HEK293 (cell line): ENCODE data around the gene GLIS1.

Source experiments
- CTCF ChIA-PET: fragments of 350-600 bp; formaldehyde crosslinking; extraction: SDS; loops from one replicate; lab custom pipeline; 2021; ENCODE audit warnings: antibody characterized with exemption; lab: Yijun Ruan, JAX
- POLR2A ChIA-PET: fragments of 300-600 bp; formaldehyde crosslinking; extraction: SDS; loops from one replicate; lab custom pipeline; 2020; ENCODE audit warnings: antibody characterized with exemption, inconsistent platforms; lab: Yijun Ruan, JAX
- H3K27ac ChIP-seq: fragments of 200-500 bp; sonication (Bioruptor generic); 2 replicates; pipeline ENCODE4 v1.5.1; 2014; ENCODE audit warnings: low read depth, low read length, control low read depth, inconsistent platforms; ENCODE audit errors: extremely low read depth
- H3K36me3 ChIP-seq, 2 experiments: fragments of 200-500 bp in 1 of 2; sonication (Bioruptor generic) in 1 of 2; 1 replicate in 1 of 2; 2 replicates in 1 of 2; pipeline ENCODE4 v1.5.1; 2014 to 2017; ENCODE audit warnings: inconsistent platforms in 2 of 2, low read length in 2 of 2; ENCODE audit not compliant: control insufficient read depth in 2 of 2, insufficient read depth in 1 of 2
- H3K4me1 ChIP-seq: fragments of 200-500 bp; sonication (Bioruptor generic); 2 replicates; pipeline ENCODE4 v1.5.1; 2014; ENCODE audit warnings: mild to moderate bottlenecking, low read length, inconsistent platforms; ENCODE audit not compliant: control insufficient read depth, insufficient read depth
- H3K4me3 ChIP-seq: 2 replicates; pipeline ENCODE4 v1.5.1; 2011; ENCODE audit warnings: low read depth, mild to moderate bottlenecking, control low read depth, low read length, moderate library complexity
- H3K9me3 ChIP-seq: fragments of 200-500 bp; sonication (Bioruptor generic); 2 replicates; pipeline ENCODE4 v1.5.1; 2014; ENCODE audit warnings: low read depth, low read length, inconsistent platforms; ENCODE audit not compliant: control insufficient read depth, insufficient read depth
- OSR2 ChIP-seq: fragments of 450-650 bp; formaldehyde crosslinking; IDR thresholded peaks from 2 replicates; pipeline ENCODE4 v1.5.1; 2016; ENCODE audit warnings: missing biosample characterization, missing genetic modification characterization
- PRDM1 ChIP-seq: fragments of 450-650 bp; formaldehyde crosslinking; IDR thresholded peaks from 2 replicates; pipeline ENCODE4; 2016; ENCODE audit warnings: missing biosample characterization, missing genetic modification characterization
- REPIN1 ChIP-seq: fragments of 450-650 bp; formaldehyde crosslinking; IDR thresholded peaks from 2 replicates; pipeline ENCODE4 v1.5.1; 2017; ENCODE audit warnings: missing biosample characterization, missing genetic modification characterization, low read depth
- ZBTB21 ChIP-seq: fragments of 450-650 bp; formaldehyde crosslinking; IDR thresholded peaks from 2 replicates; pipeline ENCODE4 v1.5.1; 2017; ENCODE audit warnings: missing biosample characterization, missing genetic modification characterization
- ZEB2 ChIP-seq: fragments of 450-650 bp; formaldehyde crosslinking; IDR thresholded peaks from 2 replicates; pipeline ENCODE4 v1.5.1; 2016; ENCODE audit warnings: missing biosample characterization, missing genetic modification characterization
- ZFHX2 ChIP-seq: fragments of 450-650 bp; formaldehyde crosslinking; conservative IDR thresholded peaks from 2 replicates; pipeline ENCODE4 v1.5.1; 2016; ENCODE audit warnings: missing biosample characterization, missing genetic modification characterization
- ZIC2 ChIP-seq: fragments of 450-650 bp; formaldehyde crosslinking; IDR thresholded peaks from 2 replicates; pipeline ENCODE4 v1.5.1; 2016; ENCODE audit warnings: missing biosample characterization, missing genetic modification characterization
- ZNF174 ChIP-seq: fragments of 450-650 bp; formaldehyde crosslinking; IDR thresholded peaks from 2 replicates; pipeline ENCODE4 v1.5.0; 2017; ENCODE audit warnings: missing biosample characterization, mild to moderate bottlenecking, missing genetic modification characterization
- ZNF202 ChIP-seq: fragments of 450-650 bp; formaldehyde crosslinking; IDR thresholded peaks from 2 replicates; pipeline ENCODE4 v1.5.1; 2016; ENCODE audit warnings: missing biosample characterization, missing genetic modification characterization, borderline replicate concordance
- ZNF211 ChIP-seq: fragments of 450-650 bp; formaldehyde crosslinking; IDR thresholded peaks from 2 replicates; pipeline ENCODE4 v1.5.1; 2016; ENCODE audit warnings: low read depth, missing biosample characterization, missing genetic modification characterization
- ZNF335 ChIP-seq: fragments of 450-650 bp; formaldehyde crosslinking; conservative IDR thresholded peaks from 2 replicates; pipeline ENCODE4 v1.5.1; 2016; ENCODE audit warnings: missing biosample characterization, missing genetic modification characterization
- ZNF394 ChIP-seq: fragments of 450-650 bp; formaldehyde crosslinking; IDR thresholded peaks from 2 replicates; pipeline ENCODE4 v1.5.1; 2016; ENCODE audit warnings: missing biosample characterization, missing genetic modification characterization, mild to moderate bottlenecking, moderate library complexity, borderline replicate concordance
- ZNF404 ChIP-seq: fragments of 450-650 bp; formaldehyde crosslinking; IDR thresholded peaks from 2 replicates; pipeline ENCODE4 v1.5.1; 2017; ENCODE audit warnings: missing biosample characterization, missing genetic modification characterization
- ZNF416 ChIP-seq: fragments of 450-650 bp; formaldehyde crosslinking; IDR thresholded peaks from 2 replicates; pipeline ENCODE4 v1.5.1; 2016; ENCODE audit warnings: missing biosample characterization, missing genetic modification characterization
- ZNF48 ChIP-seq: fragments of 450-650 bp; formaldehyde crosslinking; IDR thresholded peaks from 2 replicates; pipeline ENCODE4 v1.5.1; 2016; ENCODE audit warnings: missing biosample characterization, missing genetic modification characterization
- ZNF514 ChIP-seq: fragments of 450-650 bp; formaldehyde crosslinking; IDR thresholded peaks from 2 replicates; pipeline ENCODE4 v1.5.1; 2016; ENCODE audit warnings: missing biosample characterization, missing genetic modification characterization
- ZNF521 ChIP-seq: fragments of 450-650 bp; formaldehyde crosslinking; IDR thresholded peaks from 2 replicates; pipeline ENCODE4 v1.5.1; 2017; ENCODE audit warnings: missing biosample characterization, mild to moderate bottlenecking, missing genetic modification characterization
- ZNF544 ChIP-seq: fragments of 450-650 bp; formaldehyde crosslinking; IDR thresholded peaks from 2 replicates; pipeline ENCODE4 v1.5.0; 2017; ENCODE audit warnings: missing biosample characterization, missing genetic modification characterization
- ZNF558 ChIP-seq: fragments of 450-650 bp; formaldehyde crosslinking; IDR thresholded peaks from 2 replicates; pipeline ENCODE4 v1.5.1; 2016; ENCODE audit warnings: missing biosample characterization, missing genetic modification characterization
- ZNF626 ChIP-seq: fragments of 450-650 bp; sonication (Bioruptor Pico); formaldehyde crosslinking; IDR thresholded peaks from 2 replicates; pipeline ENCODE4 v1.5.1; 2018; ENCODE audit warnings: missing biosample characterization, missing genetic modification characterization, inconsistent platforms
- ZNF677 ChIP-seq: fragments of 450-650 bp; IDR thresholded peaks from 2 replicates; pipeline ENCODE4 v1.5.0; 2018; ENCODE audit warnings: missing biosample characterization, mild to moderate bottlenecking, missing genetic modification characterization, moderate library complexity
- TF ChIP-seq, protein P1 (sequence below): fragments of 450-650 bp; formaldehyde crosslinking; IDR thresholded peaks from 2 replicates; pipeline ENCODE4 v1.5.1; 2016; ENCODE audit warnings: missing biosample characterization, missing genetic modification characterization
- TF ChIP-seq, protein P2 (sequence below): fragments of 450-650 bp; formaldehyde crosslinking; IDR thresholded peaks from 2 replicates; pipeline ENCODE4 v1.5.1; 2017; ENCODE audit warnings: missing biosample characterization, missing genetic modification characterization
- TF ChIP-seq, protein P3 (sequence below): fragments of 450-650 bp; formaldehyde crosslinking; IDR thresholded peaks from 2 replicates; pipeline ENCODE4 v1.5.1; 2016; ENCODE audit warnings: missing biosample characterization, missing genetic modification characterization

Gene GLIS1

DNA sequence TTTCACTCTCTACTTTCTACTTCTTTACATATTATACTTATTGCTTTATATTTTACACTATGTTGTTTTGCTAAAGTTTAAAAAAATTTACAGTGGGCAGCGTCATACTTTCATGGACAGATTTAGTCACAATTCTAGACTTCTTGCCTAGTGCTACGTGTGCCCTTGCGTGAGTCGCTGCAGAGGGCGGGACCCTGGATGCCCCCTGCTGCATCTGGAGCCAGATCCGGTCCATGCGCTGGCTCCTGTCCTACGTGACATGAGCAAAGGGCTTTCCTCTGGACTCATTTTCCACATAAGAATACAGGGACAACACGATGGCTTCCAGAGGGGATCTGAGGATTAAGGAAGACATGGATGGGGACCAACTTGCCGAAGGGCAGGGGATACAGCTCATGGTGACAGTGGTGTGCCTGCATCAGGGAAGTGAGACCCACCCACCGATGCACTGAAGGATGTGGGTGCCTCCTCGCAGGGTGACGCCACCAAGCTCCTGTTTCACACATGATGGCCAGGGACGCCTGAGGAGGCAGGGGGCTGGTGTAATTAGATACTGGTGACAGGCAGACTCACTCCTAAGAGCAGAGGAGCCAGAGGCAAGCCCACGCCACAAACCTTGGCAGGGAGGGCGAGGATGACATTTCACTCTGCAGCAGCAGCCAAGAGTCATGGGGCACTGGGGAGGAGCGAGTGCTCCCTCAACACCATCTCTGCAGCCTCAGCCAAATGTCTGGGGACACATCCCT lies 193.1 kb downstream of the GLIS1 start (continued):
- TF ChIP-seq ZNF521 (tag by site-specific recombination) (no peak), PRDM1 (tag by site-specific recombination) (peak; percentile 51; the same call in 1 of the 2 replicates), ZFHX2 (tag by site-specific recombination) (peak; percentile 77)

DNA sequence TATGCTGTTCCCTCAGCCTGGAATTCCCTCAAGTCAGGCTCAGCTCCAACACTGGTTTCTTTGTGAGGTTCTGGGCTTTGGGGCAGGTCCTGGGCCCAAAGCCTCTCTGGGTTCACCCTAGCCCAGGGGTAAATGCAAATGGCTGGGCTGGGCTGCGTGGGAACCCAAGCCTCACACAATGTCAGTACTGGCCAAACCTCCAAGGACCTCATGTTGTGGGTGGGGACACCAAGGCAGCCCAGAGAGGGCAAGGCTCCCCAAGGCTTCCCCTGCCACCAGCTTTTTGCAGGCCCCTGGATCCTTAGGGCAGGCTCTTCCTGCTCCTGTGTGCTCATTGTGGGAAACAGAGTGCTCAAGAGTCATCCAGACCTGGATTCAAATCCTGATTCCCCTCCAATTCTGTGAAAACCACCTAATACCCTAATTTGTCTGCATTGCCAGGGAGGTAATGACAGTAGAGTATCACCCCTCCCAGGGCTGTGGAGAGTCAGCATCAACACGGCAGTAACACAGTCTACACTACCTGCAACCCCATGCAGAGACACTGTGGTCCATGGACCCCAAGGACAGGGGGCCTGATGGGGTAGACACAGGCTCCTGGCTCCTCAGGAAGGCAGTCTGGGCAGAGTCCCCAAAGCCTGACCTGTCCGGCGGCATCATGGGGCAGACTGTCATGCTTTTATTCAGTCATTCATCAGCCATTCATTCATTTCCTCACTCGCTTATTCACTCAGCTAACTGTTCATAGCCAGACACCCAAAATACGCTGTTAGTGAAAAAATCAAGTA lies 194.0 kb downstream of the GLIS1 start:
- no peaks in the 10 kb centered on the region for H3K9me3 ChIP-seq
- no peaks in the 10 kb centered on the region for H3K4me1 ChIP-seq
- no peaks in the 10 kb centered on the region for H3K36me3 ChIP-seq
- TF ChIP-seq ZNF677 (tag by site-specific recombination) (no peak), ZNF416 (tag by site-specific recombination) (no peak), ZNF174 (tag by site-specific recombination) (no peak), ZNF48 (tag by site-specific recombination) (no peak), OSR2 (tag by site-specific recombination) (no peak)
- TF ChIP-seq, all 188 proteins: peak for 0
- ChIA-PET CTCF (interaction anchor here (0.5 to 1.2 kb wide), 2 partner anchors 9 to 209 kb away, joined by 3 to 4 read pairs; no protein-coding TSS in a partner anchor), POLR2A (no interaction called here)
- Histone ChIP-seq H3K27ac (no peak overlapping the region), H3K4me3 (no peak overlapping the region)

DNA sequence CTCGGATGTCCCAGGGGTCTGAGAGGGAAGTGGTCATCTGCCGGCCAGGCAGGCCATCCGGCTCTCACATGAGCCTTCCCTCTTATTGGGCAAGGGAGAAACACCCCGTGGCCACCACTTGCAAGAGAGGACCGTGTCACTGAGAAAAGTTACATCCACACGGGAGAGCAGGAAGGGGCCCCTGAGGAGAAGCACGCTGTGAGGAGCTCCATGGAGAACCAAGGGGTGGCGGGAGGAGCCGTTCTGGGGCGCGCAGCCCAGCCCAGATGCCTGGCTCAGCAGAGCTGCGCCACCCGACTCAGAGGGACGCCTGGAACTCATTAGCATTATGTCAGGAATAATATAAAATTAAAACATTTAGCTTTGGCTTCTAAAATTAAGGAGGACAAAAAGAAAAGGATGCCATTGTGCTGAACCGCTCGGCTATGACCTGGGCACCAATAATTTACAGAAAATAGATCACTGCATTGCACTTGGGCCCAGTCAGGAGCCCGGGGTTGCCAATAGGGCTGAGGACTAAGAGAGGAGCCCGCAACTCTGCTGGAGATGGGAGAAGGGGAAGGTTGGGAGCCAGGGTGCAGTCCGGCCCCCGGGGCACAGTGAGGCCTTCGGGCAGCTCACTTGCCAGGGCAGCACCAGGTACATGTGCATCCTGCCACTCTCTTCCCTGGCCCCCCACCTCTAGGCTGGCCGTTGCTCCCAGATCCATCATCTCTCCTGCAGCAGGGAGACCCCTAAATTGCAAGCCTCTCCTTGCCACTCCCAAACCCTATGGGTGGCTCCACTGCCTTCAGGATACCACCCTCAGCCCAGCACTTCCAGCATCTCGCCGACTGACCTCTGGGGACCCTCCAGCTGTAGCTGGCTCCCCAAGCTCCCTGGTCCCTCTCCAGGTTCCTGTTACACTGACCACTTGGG lies 194.9 kb downstream of the GLIS1 start:
- no peaks in the 10 kb centered on the region for H3K36me3 ChIP-seq
- H3K4me1 ChIP-seq, result no peaks in the 10 kb centered on the region
- no peaks in the 10 kb centered on the region for H3K9me3 ChIP-seq
- ChIA-PET POLR2A (interaction anchor here (0.6 kb wide), 1 partner anchor 769 kb away, joined by 3 read pairs; no protein-coding TSS in a partner anchor), CTCF (interaction anchor here (0.6 to 1.2 kb wide), 2 partner anchors 9 to 19 kb away, joined by 3 read pairs; no protein-coding TSS in a partner anchor)
- H3K4me3 ChIP-seq, result no peak overlapping the region
- no peak overlapping the region for H3K27ac ChIP-seq
- no peak for TF ChIP-seq ZNF544 (tag by site-specific recombination)
- TF ChIP-seq ZNF558 (tag by site-specific recombination), result no peak
- TF ChIP-seq, protein P1, sequence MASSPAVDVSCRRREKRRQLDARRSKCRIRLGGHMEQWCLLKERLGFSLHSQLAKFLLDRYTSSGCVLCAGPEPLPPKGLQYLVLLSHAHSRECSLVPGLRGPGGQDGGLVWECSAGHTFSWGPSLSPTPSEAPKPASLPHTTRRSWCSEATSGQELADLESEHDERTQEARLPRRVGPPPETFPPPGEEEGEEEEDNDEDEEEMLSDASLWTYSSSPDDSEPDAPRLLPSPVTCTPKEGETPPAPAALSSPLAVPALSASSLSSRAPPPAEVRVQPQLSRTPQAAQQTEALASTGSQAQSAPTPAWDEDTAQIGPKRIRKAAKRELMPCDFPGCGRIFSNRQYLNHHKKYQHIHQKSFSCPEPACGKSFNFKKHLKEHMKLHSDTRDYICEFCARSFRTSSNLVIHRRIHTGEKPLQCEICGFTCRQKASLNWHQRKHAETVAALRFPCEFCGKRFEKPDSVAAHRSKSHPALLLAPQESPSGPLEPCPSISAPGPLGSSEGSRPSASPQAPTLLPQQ (tag by site-specific recombination), result no peak
- TF ChIP-seq ZEB2 (tag by site-specific recombination), result no peak
- no peak for TF ChIP-seq ZNF211 (tag by site-specific recombination)
- no peak for TF ChIP-seq ZIC2 (tag by site-specific recombination)
- TF ChIP-seq ZNF335 (tag by site-specific recombination), result no peak
- TF ChIP-seq, protein P2, sequence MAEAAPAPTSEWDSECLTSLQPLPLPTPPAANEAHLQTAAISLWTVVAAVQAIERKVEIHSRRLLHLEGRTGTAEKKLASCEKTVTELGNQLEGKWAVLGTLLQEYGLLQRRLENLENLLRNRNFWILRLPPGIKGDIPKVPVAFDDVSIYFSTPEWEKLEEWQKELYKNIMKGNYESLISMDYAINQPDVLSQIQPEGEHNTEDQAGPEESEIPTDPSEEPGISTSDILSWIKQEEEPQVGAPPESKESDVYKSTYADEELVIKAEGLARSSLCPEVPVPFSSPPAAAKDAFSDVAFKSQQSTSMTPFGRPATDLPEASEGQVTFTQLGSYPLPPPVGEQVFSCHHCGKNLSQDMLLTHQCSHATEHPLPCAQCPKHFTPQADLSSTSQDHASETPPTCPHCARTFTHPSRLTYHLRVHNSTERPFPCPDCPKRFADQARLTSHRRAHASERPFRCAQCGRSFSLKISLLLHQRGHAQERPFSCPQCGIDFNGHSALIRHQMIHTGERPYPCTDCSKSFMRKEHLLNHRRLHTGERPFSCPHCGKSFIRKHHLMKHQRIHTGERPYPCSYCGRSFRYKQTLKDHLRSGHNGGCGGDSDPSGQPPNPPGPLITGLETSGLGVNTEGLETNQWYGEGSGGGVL (tag by site-specific recombination), result no peak
- TF ChIP-seq PRDM1 (tag by site-specific recombination), result no peak
- TF ChIP-seq ZNF514 (tag by site-specific recombination), result no peak
- TF ChIP-seq ZBTB21 (tag by site-specific recombination), result no peak
- TF ChIP-seq ZNF394 (tag by site-specific recombination), result no peak
- no peak for TF ChIP-seq ZNF202 (tag by site-specific recombination)
- TF ChIP-seq, protein P3, sequence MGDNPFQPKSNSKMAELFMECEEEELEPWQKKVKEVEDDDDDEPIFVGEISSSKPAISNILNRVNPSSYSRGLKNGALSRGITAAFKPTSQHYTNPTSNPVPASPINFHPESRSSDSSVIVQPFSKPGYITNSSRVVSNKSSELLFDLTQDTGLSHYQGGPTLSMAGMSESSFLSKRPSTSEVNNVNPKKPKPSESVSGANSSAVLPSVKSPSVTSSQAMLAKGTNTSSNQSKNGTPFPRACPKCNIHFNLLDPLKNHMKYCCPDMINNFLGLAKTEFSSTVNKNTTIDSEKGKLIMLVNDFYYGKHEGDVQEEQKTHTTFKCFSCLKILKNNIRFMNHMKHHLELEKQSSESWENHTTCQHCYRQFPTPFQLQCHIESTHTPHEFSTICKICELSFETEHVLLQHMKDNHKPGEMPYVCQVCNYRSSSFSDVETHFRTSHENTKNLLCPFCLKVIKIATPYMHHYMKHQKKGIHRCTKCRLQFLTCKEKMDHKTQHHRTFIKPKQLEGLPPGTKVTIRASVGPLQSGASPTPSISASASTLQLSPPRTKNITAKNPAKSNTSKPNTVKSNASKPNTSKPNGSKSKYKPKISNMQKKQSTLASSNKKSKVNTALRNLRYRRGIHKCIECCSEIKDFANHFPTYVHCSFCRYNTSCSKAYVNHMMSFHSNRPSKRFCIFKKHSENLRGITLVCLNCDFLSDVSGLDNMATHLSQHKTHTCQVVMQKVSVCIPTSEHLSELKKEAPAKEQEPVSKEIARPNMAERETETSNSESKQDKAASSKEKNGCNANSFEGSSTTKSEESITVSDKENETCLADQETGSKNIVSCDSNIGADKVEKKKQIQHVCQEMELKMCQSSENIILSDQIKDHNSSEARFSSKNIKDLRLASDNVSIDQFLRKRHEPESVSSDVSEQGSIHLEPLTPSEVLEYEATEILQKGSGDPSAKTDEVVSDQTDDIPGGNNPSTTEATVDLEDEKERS (tag by site-specific recombination), result no peak
- no peak for TF ChIP-seq ZNF404 (tag by site-specific recombination)
- no peak for TF ChIP-seq REPIN1 (tag by site-specific recombination)
- TF ChIP-seq ZNF626 (tag by site-specific recombination), result no peak
